ENCODE results near the gene NDUFC1. TPM values are rescaled to one million over a fixed set of nuclear protein-coding genes. Genes with fewer than 3 reads are reported as not detected.

The NDUFC1 gene
- polyA plus RNA-seq, 1 experiment: 54.2 TPM

DNA sequence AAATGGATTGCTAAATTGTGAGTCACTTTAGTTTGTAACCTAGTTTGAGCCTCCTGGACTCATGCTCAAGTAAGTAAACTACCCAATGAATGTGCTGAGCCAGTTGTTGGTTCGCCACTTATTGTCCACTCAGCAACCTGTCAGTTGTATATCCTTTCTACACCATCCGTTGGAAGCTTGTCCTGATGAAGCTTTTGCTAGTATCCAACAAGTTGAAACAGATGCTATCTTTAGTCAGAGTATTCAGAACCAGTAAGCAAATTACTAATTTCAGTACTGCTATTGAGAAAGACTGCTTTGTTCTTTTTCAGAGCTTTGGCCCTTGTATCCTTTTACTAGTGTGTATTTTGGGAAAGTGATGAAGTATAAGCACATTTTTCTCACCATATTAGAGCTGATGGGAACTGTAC lies 5.3 kb downstream of the NDUFC1 start:
- POLR2A ChIA-PET: no interaction called here
- no peak overlapping the region for H3K4me3 ChIP-seq (ENCODE audit: low read depth, low read length)
- no peak for TF ChIP-seq CTCF (IDR thresholded peaks at IDR 0.05; ENCODE audit: insufficient read depth, low read depth, low read length)
- no peaks in the 10 kb centered on the region for H3K36me3 ChIP-seq (ENCODE audit: control insufficient read depth, insufficient read depth, low read length)
- CTCF ChIA-PET: interaction anchor here (1.0 to 3.4 kb wide), 11 partner anchors 15 to 197 kb away, joined by 3 to 20 read pairs (median 5); partner anchors contain the start of gene MGARP
- DNase-seq (ENCODE audit: low read depth): no peak
- no peaks in the 10 kb centered on the region for H3K27me3 ChIP-seq (ENCODE audit: control insufficient read depth, insufficient read depth, low read length)

DNA sequence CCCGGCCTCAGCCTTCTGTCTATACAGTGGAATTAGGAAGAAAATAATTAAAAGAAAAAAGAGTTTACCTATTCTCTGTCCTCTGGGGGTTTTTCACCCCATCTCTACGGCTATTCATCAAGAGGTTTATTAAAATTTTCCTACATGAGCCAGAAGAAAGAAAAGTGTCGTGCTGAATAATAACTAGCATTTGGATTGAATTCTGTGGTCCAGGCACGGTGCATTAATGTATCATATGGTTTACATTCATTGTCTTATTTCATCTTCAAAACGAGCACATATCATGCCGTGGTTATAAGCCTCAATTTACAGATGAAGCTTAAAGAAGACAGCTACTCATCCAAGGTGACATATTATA lies 6.4 kb downstream of the NDUFC1 start:
- Histone ChIP-seq H3K4me3 (ENCODE audit: low read depth, low read length) (no peak overlapping the region), H3K27me3 (ENCODE audit: control insufficient read depth, insufficient read depth, low read length) (no peaks in the 10 kb centered on the region), H3K36me3 (ENCODE audit: control insufficient read depth, insufficient read depth, low read length) (no peaks in the 10 kb centered on the region)
- CTCF ChIA-PET: interaction anchor here (0.6 to 3.4 kb wide), 33 partner anchors 11 to 1023 kb away, joined by 3 to 20 read pairs (median 4); partner anchors contain the start of gene MGARP
- POLR2A ChIA-PET: interaction anchor here (0.7 kb wide), 1 partner anchor 266 kb away, joined by 3 read pairs; no protein-coding TSS in a partner anchor
- TF ChIP-seq CTCF (IDR thresholded peaks at IDR 0.05; ENCODE audit: insufficient read depth, low read depth, low read length): no peak
- no peak for DNase-seq (ENCODE audit: low read depth)

GRCh38 chr4:139295206-139295941 lies 6.9 kb downstream of the NDUFC1 start:
- TF ChIP-seq CTCF (IDR thresholded peaks at IDR 0.05; ENCODE audit: insufficient read depth, low read depth, low read length): peak; percentile 97
- ChIA-PET CTCF (interaction anchor here (0.6 to 3.4 kb wide), 33 partner anchors 10 to 1022 kb away, joined by 3 to 20 read pairs (median 4); partner anchors contain the start of gene MGARP), POLR2A (interaction anchor here (0.7 kb wide), 1 partner anchor 265 kb away, joined by 3 read pairs; no protein-coding TSS in a partner anchor)
- DNase-seq (ENCODE audit: low read depth): no peak
- H3K36me3 ChIP-seq (ENCODE audit: control insufficient read depth, insufficient read depth, low read length): no peaks in the 10 kb centered on the region
- H3K4me3 ChIP-seq (ENCODE audit: low read depth, low read length): peak overlapping the region; percentile 70
- no peaks in the 10 kb centered on the region for H3K27me3 ChIP-seq (ENCODE audit: control insufficient read depth, insufficient read depth, low read length)

- ChIA-PET POLR2A (no interaction called here), CTCF (interaction anchor here (1.6 to 1.9 kb wide), 2 partner anchors 10 to 30 kb away, joined by 4 read pairs; no protein-coding TSS in a partner anchor)
- peaks cover 1% of the 10 kb centered on the region; the same call in 1 of the 2 replicates for H3K36me3 ChIP-seq (ENCODE audit: control insufficient read depth, insufficient read depth, low read length)
- no peak for TF ChIP-seq CTCF (IDR thresholded peaks at IDR 0.05; ENCODE audit: insufficient read depth, low read depth, low read length)
- H3K27me3 ChIP-seq (ENCODE audit: control insufficient read depth, insufficient read depth, low read length): no peaks in the 10 kb centered on the region
- no peak overlapping the region for H3K4me3 ChIP-seq (ENCODE audit: low read depth, low read length)
- DNase-seq (ENCODE audit: low read depth): no peak
Observed at GRCh38 chr4:139286186-139286698, 16.0 kb downstream of the NDUFC1 start.

DNA sequence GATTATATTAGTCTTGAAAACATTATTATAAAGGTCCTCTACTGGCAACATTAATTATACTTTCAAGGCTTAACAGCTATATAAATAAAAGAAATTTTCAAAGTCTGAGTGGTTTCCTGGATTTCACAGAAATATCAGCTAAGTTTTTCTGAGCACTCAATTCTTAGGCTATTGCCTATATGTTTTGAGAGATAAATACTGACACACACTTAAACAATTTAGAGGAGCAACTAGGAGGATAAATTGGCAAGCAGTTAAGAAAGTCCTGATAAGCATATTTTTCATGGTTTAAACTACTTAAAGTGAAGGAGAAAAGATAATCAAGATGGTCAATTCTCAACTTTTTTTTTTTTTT lies 19.6 kb downstream of the NDUFC1 start:
- no peak for DNase-seq (ENCODE audit: low read depth)
- ChIA-PET POLR2A (no interaction called here), CTCF (interaction anchor here (0.8 to 4.3 kb wide), 5 partner anchors 14 to 260 kb away, joined by 3 to 19 read pairs (median 3); no protein-coding TSS in a partner anchor)
- Histone ChIP-seq H3K36me3 (ENCODE audit: control insufficient read depth, insufficient read depth, low read length) (no peaks in the 10 kb centered on the region), H3K4me3 (ENCODE audit: low read depth, low read length) (no peak overlapping the region), H3K27me3 (ENCODE audit: control insufficient read depth, insufficient read depth, low read length) (no peaks in the 10 kb centered on the region)
- TF ChIP-seq CTCF (IDR thresholded peaks at IDR 0.05; ENCODE audit: insufficient read depth, low read depth, low read length): no peak
